Large intestine (tissue), 3 donors: Measurements from ENCODE around the gene BHLHE40. TPM values are rescaled to one million over a fixed set of nuclear protein-coding genes. Genes with fewer than 3 reads are reported as not detected.
A peak's percentile ranks its signal among the peaks of the same experiment; 100 is the strongest.

ENCODE experiments used
- DNase-seq, 2 donors: peaks; one replicate each; pipeline versions ENCODE4 v3.0.0 to v3.0.0-alpha.2; 2013
- H3K27ac ChIP-seq: one replicate; pipeline ENCODE4 v1.5.1; 2013; ENCODE audit warnings: low read length
- H3K27me3 ChIP-seq: 2 replicates; pipeline ENCODE4 v1.6.1; 2013; ENCODE audit warnings: low read length; ENCODE audit not compliant: control insufficient read depth, insufficient read depth
- H3K36me3 ChIP-seq: 2 replicates; pipeline ENCODE4 v1.6.1; 2013; ENCODE audit warnings: low read length; ENCODE audit not compliant: control insufficient read depth, insufficient read depth
- H3K4me1 ChIP-seq: one replicate; pipeline ENCODE4 v1.6.1; 2013; ENCODE audit warnings: low read length; ENCODE audit not compliant: control insufficient read depth, insufficient read depth
- H3K4me3 ChIP-seq: one replicate; pipeline ENCODE4 v1.5.1; 2013; ENCODE audit warnings: low read length
- H3K9me3 ChIP-seq: one replicate; pipeline ENCODE4 v1.6.1; 2013; ENCODE audit warnings: mild to moderate bottlenecking, low read depth, low read length, moderate library complexity; ENCODE audit not compliant: control insufficient read depth
- WGBS: methylation state at CpG from one replicate; pipeline ENCODE4 v1.1.5; 2013; ENCODE audit warnings: low lambda C conversion rate; ENCODE audit not compliant: insufficient coverage; 5-methylcytosine and 5-hydroxymethylcytosine counted together
- polyA plus RNA-seq: library from polyadenylated mRNA; unstranded; fragments of 120-200 nt; gene quantifications from one replicate; pipeline ENCODE4 v1.2.1, GENCODE V29; 2013

Gene BHLHE40
- polyA plus RNA-seq, 1 donor = 101 TPM

DNA sequence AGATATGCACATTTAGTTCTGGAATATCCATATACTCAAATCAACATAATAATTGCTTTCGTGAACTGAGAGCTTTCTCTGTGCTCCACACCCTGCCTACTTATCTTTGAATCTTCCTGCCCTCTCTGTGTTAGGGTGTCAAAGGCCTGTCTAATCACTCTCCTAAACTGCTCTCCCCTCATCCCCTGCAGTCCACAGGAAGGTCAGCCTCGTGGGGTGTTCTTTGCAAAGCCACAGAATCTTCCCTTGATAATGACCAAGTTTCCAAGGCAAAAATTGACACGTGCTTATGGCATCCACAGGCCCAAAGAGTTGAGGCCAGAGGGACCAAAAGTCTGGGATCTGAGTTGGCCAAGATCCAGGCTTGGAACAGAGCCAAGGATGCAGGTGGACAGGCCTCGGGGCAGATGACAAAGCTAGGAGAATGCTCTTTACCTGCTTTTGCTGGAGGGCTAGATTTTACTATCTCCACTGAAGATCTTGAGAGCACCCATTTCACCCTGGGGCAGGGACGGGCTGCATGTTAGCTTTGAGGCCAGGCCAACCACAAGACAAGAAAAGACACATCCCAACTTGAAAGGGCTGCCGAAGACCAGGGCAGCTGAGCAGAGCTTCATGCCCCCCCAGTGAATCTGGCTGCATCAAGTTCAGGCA lies 20.4 kb downstream of the BHLHE40 start:
- WGBS = no CpG with 5 or more reads among the region's 6 CpGs
- Histone ChIP-seq H3K36me3 (no peaks in the 10 kb centered on the region), H3K4me3 (no peak overlapping the region), H3K27me3 (no peaks in the 10 kb centered on the region), H3K9me3 (no peaks in the 10 kb centered on the region), H3K27ac (no peak overlapping the region), H3K4me1 (peaks cover 8% of the 10 kb centered on the region)
- no peak for DNase-seq

DNA sequence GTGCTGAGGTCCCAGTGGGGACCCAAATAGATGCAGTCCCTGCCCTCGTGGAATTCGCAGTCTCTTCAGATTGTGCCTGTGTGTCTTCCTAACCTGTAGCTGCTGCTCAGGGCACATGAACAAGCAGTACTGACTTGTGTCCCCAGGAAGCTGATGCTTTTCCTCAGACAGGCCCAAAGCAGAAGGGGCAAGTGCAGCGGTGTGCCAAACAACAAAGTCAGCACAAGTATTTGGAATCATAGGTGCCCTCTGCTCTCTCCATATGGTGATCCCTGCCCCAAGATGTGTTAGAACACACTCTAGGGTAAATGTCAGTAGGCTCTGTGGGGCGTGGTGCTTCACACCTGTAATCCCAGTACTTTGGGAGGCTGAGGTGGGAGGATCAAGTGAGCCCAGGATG lies 21.9 kb downstream of the BHLHE40 start:
- WGBS = no CpG with 5 or more reads among the region's 4 CpGs
- no peaks in the 10 kb centered on the region for H3K9me3 ChIP-seq
- no peaks in the 10 kb centered on the region for H3K36me3 ChIP-seq
- no peak overlapping the region for H3K27ac ChIP-seq
- DNase-seq = no peak
- H3K4me3 ChIP-seq = no peak overlapping the region
- peaks cover 14% of the 10 kb centered on the region for H3K4me1 ChIP-seq
- H3K27me3 ChIP-seq = no peaks in the 10 kb centered on the region

DNA sequence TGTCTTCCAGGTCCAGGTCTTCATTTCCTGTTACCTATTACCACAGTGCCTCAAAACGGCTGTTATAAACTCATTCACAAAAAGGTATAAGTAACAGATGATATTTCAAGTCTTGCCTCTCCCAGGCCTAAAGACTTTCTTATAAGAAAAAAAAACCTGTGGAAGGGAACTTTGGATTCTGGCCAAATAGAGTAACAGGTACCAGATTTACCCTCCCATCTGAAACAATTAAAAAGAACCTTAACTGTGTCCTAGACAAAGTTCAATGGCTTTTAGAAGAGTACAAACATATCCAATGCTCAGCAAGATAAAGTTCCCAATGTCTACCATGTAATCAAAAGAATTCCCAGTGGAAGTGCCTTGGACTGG lies 22.6 kb downstream of the BHLHE40 start:
- Histone ChIP-seq H3K27me3 (no peaks in the 10 kb centered on the region), H3K27ac (no peak overlapping the region), H3K36me3 (no peaks in the 10 kb centered on the region), H3K9me3 (no peaks in the 10 kb centered on the region), H3K4me3 (no peak overlapping the region), H3K4me1 (peaks cover 11% of the 10 kb centered on the region)
- no peak for DNase-seq
- no CpG with 5 or more reads among the region's 1 CpG for WGBS

DNA sequence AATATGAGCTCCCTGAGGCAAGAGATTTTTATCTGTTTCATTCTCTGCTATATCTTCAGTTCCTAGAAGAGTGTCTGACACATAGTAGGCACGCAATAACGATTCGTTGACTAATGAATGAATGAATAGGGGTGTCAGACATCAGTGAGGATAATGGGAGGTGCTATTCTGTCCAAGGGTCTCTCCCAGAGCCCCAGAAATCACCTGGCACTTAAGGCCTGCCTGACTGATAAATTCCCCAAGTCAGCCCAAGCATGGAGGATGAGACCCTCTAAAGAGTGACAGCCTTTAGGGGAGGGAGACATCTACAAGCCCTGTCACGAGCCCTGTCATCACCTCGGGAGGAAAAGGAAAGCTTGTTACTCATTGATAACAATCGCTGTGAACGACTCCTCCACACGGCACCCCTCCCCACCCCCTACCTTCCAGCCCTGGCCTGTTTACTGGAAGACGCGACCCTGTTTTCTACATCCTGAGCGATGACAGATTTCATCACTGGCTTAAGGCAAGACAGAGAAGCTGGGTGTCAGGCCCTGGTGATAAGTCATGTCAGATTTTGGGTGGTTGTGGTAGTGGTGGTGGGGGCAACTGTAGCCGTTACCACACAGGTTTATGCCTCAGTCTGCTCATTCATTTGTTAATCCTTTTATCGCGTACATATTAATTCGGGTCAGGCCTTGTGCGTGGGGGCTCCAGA lies 23.1 kb downstream of the BHLHE40 start:
- no peaks in the 10 kb centered on the region for H3K27me3 ChIP-seq
- H3K4me1 ChIP-seq = peaks cover 6% of the 10 kb centered on the region
- 56% methylated on average over 3 of the region's 16 CpGs for WGBS
- no peaks in the 10 kb centered on the region for H3K36me3 ChIP-seq
- H3K27ac ChIP-seq = no peak overlapping the region
- no peaks in the 10 kb centered on the region for H3K9me3 ChIP-seq
- no peak for DNase-seq
- H3K4me3 ChIP-seq = no peak overlapping the region

DNA sequence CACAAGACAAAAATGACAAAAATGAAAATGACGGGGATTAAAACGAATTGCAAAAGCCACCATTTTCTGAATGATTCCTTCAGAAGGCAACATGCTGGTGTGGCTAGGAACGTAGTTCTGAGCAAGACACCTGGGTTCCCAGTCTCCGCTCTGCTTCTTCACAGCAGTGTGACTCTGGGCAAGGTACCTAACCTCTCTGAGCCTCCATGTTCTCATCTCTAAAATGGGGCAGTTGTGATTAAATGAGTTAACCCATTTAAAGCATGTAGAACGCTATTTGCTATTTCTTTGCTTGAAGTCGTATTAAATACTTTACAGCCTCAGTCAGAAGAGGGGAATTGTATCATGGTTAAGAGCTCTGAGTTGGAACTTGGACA lies 23.6 kb downstream of the BHLHE40 start:
- Histone ChIP-seq H3K36me3 (no peaks in the 10 kb centered on the region), H3K9me3 (no peaks in the 10 kb centered on the region), H3K4me3 (no peak overlapping the region), H3K27ac (no peak overlapping the region), H3K27me3 (no peaks in the 10 kb centered on the region), H3K4me1 (peaks cover 6% of the 10 kb centered on the region)
- DNase-seq = no peak
- whole genome bisulfite sequencing = 100% methylated on average over 2 of the region's 6 CpGs

DNA sequence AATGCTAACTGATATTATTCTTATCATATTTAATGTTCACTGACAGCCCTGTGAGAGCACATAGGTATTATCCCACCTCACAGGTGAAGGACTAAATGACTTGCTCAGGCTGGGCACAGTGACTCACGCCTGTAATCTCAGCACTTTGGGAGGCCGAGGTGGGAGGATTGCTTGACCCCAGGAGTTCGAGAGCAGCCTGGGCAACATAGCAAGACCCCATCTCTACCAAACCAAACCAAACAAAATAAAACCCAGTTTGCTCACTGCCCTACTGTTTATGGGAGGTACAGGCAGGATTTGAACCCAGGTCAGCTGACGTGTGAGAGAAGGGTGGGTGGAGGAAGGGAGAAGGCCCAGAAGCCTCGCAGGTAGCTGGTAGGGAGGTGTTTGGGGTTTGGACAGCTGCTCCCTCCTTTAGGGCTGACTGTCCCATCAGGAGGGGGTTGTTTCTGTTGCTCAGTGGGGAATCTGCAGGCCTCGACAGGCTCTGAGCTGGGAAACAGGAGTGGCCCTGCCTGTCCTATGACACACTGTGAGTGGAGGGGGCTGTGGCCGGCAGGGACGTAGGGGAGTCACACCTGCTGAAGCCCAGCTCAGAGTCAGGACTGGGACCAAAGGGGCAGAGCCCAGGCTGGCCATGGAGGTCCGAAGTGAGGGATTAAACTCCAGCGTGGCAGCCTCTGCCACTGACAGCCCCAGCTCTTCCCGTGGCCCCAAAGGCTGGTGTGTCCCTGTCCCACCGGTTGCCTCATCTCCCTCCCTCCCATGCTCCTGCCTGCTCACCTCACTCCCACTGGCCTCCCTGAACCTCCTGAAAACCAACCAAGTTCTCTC lies 25.3 kb downstream of the BHLHE40 start:
- Histone ChIP-seq H3K4me1 (peaks cover 6% of the 10 kb centered on the region), H3K4me3 (no peak overlapping the region), H3K36me3 (no peaks in the 10 kb centered on the region), H3K9me3 (no peaks in the 10 kb centered on the region), H3K27me3 (no peaks in the 10 kb centered on the region), H3K27ac (peak overlapping the region; percentile 13)
- DNase-seq = no peak
- 80% methylated on average over 1 of the region's 12 CpGs for WGBS

DNA sequence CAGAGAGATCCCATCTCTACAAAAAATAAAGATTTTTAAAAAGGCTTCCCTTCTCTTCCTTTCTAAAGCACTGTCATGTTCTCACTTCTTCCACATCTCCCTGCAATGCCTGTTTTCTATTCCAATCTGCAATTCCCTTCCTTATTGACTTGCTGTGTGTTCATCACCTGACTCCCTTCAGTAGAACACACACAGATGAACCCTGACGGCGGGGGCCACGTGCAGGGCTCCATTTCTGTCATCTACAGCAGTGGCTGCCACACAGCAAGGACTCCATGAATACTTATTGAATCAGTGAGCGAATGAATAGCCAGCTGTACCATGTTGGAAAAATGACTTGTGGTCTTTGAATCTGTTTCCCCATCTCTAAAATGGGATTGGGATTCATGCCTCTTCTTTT lies 26.1 kb downstream of the BHLHE40 start:
- peak overlapping the region; percentile 13 for H3K27ac ChIP-seq
- no peak overlapping the region for H3K4me3 ChIP-seq
- no peaks in the 10 kb centered on the region for H3K36me3 ChIP-seq
- H3K4me1 ChIP-seq = peaks cover 6% of the 10 kb centered on the region
- peak; percentile 67 to 78 for DNase-seq
- WGBS = no CpG with 5 or more reads among the region's 4 CpGs
- no peaks in the 10 kb centered on the region for H3K27me3 ChIP-seq
- no peaks in the 10 kb centered on the region for H3K9me3 ChIP-seq

DNA sequence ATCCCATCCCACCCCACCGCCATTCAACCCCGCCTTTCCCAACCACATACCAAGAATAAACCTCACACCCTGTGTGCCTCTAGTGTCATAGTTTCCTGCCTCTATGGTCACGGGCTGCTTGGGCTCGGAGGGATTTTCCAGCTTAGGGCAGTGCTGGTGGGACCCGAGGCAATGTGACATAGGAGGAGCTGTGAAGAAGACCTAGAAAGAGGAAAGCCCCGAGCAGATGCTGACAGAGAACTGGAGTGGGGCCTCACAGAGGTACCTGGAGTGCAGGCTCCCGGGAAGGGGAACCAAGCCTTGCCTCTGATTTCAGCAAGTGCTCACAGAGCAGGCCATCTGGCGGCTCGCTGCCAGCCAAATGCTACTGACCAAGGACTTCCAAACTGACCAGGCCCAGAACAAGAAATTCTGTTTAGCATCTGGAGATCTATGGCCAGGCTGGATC lies 27.5 kb downstream of the BHLHE40 start:
- no peaks in the 10 kb centered on the region for H3K36me3 ChIP-seq
- DNase-seq = no peak
- H3K9me3 ChIP-seq = no peaks in the 10 kb centered on the region
- peaks cover 6% of the 10 kb centered on the region for H3K4me1 ChIP-seq
- no CpG with 5 or more reads among the region's 9 CpGs for WGBS
- H3K4me3 ChIP-seq = no peak overlapping the region
- H3K27ac ChIP-seq = no peak overlapping the region
- no peaks in the 10 kb centered on the region for H3K27me3 ChIP-seq

DNA sequence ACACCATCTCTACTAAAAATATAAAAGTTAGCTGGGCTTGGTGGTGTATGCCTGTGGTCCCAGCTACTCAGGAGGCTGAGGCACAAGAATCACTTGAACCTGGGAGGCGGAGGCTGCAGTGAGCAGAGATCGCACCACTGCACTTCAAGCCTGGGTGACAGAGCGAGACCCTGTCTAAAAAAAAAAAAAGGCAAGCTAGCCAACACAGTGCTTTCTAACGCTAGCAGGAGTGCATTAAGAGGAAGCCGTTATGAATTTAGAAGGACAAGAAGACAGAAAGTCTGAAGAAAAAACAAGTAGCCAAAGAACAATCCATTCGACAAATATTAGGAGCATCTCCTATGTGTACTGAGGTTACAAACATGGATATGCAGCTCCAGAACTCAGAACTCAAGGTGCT lies 28.6 kb downstream of the BHLHE40 start:
- no CpG with 5 or more reads among the region's 6 CpGs for WGBS
- Histone ChIP-seq H3K4me1 (peaks cover 8% of the 10 kb centered on the region), H3K9me3 (no peaks in the 10 kb centered on the region), H3K27me3 (no peaks in the 10 kb centered on the region), H3K27ac (no peak overlapping the region), H3K4me3 (no peak overlapping the region), H3K36me3 (no peaks in the 10 kb centered on the region)
- DNase-seq = no peak

DNA sequence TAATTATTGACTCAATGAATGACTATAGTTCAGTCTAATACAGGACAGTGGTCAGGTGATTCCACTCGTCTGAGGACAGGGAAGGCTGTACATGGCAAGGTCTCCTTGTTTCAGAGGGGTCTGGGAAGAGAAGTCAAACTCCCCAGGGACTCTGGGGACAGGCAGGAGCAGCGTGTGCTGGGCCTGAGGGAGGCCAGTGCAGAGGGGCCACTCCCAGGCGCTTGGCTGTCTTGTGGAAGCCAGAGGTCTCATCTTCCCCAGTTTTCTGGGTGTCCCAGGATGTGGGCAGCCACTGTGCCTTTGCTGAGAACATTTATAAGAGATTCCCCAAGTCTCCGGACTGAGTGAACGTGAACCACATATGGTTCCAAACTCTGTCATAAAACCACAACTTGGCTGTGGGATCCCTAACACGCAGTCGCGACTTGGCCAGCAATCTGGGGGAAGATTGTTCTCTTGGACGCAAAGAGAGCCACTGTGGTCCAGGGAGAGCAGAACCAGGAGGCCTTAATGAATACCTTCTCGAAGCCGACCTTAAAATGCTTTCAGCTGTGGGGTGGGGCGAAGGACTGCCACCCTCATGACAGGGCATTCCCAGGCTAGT lies 30.4 kb downstream of the BHLHE40 start:
- no peaks in the 10 kb centered on the region for H3K36me3 ChIP-seq
- WGBS = 83% methylated on average over 1 of the region's 12 CpGs
- H3K4me3 ChIP-seq = no peak overlapping the region
- DNase-seq = no peak
- no peaks in the 10 kb centered on the region for H3K9me3 ChIP-seq
- H3K4me1 ChIP-seq = peaks cover 23% of the 10 kb centered on the region
- no peaks in the 10 kb centered on the region for H3K27me3 ChIP-seq
- no peak overlapping the region for H3K27ac ChIP-seq
